GM23338 (cell line): ENCODE results near the gene ACOT6.

Experiments used
- CREB1 ChIP-seq: fragments of 250-450 bp; sonication (Bioruptor Pico); IDR thresholded peaks from 2 replicates; pipeline ENCODE4 v1.5.0; 2020; ENCODE audit warnings: low read depth, mild to moderate bottlenecking, moderate library complexity
- CTCF ChIP-seq, 2 experiments: fragments of 200-600 bp in 1 of 2; sonication (generic) in 1 of 2; conservative IDR thresholded peaks; 2 replicates each; pipeline versions ENCODE4 v1.5.1 to v1.6.1; 2016 to 2017; ENCODE audit warnings: antibody characterized with exemption in 2 of 2, low read depth in 2 of 2, mild to moderate bottlenecking in 2 of 2, moderate library complexity in 1 of 2
- TF ChIP-seq, protein P1 (sequence below): IDR thresholded peaks from one replicate; pipeline ENCODE4 v1.6.1; 2018; ENCODE audit warnings: antibody characterized with exemption; ENCODE audit not compliant: unreplicated experiment

DNA sequence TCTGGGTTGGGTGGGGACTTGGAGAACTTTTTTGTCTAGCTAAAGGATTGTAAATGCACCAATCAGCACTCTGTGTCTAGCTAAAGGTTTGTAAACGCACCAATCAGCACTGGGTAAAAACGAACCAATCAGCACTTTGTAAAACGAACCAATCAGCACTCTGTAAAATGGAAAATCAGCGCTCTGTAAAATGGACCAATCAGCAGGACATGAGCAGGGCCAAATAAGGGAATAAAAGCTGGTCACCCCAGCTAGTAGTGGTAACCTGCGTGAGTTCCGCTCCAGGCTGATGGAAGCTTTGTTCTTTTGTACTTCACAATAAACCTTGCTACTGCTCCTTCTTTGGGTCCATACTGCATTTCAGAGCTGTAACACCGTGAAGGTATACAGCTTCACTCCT is 45.0 kb upstream of the ACOT6 start:
- no peak for TF ChIP-seq CTCF (conservative IDR thresholded peaks at IDR 0.05; ENCODE audit: low read depth in 2 of 2)
- TF ChIP-seq, protein P1, sequence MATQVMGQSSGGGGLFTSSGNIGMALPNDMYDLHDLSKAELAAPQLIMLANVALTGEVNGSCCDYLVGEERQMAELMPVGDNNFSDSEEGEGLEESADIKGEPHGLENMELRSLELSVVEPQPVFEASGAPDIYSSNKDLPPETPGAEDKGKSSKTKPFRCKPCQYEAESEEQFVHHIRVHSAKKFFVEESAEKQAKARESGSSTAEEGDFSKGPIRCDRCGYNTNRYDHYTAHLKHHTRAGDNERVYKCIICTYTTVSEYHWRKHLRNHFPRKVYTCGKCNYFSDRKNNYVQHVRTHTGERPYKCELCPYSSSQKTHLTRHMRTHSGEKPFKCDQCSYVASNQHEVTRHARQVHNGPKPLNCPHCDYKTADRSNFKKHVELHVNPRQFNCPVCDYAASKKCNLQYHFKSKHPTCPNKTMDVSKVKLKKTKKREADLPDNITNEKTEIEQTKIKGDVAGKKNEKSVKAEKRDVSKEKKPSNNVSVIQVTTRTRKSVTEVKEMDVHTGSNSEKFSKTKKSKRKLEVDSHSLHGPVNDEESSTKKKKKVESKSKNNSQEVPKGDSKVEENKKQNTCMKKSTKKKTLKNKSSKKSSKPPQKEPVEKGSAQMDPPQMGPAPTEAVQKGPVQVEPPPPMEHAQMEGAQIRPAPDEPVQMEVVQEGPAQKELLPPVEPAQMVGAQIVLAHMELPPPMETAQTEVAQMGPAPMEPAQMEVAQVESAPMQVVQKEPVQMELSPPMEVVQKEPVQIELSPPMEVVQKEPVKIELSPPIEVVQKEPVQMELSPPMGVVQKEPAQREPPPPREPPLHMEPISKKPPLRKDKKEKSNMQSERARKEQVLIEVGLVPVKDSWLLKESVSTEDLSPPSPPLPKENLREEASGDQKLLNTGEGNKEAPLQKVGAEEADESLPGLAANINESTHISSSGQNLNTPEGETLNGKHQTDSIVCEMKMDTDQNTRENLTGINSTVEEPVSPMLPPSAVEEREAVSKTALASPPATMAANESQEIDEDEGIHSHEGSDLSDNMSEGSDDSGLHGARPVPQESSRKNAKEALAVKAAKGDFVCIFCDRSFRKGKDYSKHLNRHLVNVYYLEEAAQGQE = no peak
- TF ChIP-seq CREB1 (CRISPR knock-in tag) = no peak
